Right lobe of liver (tissue), 4 donors: ENCODE data around the gene HDGFL3.

ENCODE experiments used
- POLR2A ChIP-seq: fragments of 450-650 bp; IDR thresholded peaks from one replicate; pipeline ENCODE4 v1.6.1; 2017; ENCODE audit warnings: antibody characterized with exemption, mild to moderate bottlenecking
- TF ChIP-seq, protein P1 (sequence below), 4 donors: fragments of 200-600 bp in 3 of 4; fragments of 450-650 bp in 1 of 4; IDR thresholded peaks; one replicate each; pipeline versions ENCODE4 v1.5.1 to v1.8.0; 2016 to 2022; ENCODE audit warnings: antibody characterized with exemption in 4 of 4, mild to moderate bottlenecking in 2 of 4
- donor health status: DM: no; HTN: no; CAD: no.
- donor health status: DM: no; HTN: no; CAD: no.
- donor health status: DM: no; HTN: yes; CAD: no.

GRCh38 chr15:83112233-83112955 is 95.2 kb downstream of the HDGFL3 start:
- no peak for TF ChIP-seq POLR2A
- TF ChIP-seq, protein P1, sequence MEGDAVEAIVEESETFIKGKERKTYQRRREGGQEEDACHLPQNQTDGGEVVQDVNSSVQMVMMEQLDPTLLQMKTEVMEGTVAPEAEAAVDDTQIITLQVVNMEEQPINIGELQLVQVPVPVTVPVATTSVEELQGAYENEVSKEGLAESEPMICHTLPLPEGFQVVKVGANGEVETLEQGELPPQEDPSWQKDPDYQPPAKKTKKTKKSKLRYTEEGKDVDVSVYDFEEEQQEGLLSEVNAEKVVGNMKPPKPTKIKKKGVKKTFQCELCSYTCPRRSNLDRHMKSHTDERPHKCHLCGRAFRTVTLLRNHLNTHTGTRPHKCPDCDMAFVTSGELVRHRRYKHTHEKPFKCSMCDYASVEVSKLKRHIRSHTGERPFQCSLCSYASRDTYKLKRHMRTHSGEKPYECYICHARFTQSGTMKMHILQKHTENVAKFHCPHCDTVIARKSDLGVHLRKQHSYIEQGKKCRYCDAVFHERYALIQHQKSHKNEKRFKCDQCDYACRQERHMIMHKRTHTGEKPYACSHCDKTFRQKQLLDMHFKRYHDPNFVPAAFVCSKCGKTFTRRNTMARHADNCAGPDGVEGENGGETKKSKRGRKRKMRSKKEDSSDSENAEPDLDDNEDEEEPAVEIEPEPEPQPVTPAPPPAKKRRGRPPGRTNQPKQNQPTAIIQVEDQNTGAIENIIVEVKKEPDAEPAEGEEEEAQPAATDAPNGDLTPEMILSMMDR (IDR thresholded peaks at IDR 0.05): no peak
